H9 (cell line): ENCODE results near the gene AFDN. TPM values are rescaled to one million over a fixed set of nuclear protein-coding genes. Genes with fewer than 3 reads are reported as not detected.

Source experiments
- DNase-seq: peaks from one replicate; pipeline ENCODE4 v3.0.0-alpha.2; 2017
- H2AFZ ChIP-seq: one replicate; pipeline ENCODE4 v1.6.1; 2013; ENCODE audit warnings: mild to moderate bottlenecking, low read length, control low read depth, moderate library complexity
- H2AK5ac ChIP-seq: 2 replicates; pipeline ENCODE4 v1.6.1; 2013; ENCODE audit warnings: low read length, control low read depth, mixed read lengths; ENCODE audit not compliant: insufficient read length
- H2BK120ac ChIP-seq: one replicate; pipeline ENCODE4 v1.6.1; 2013; ENCODE audit warnings: low read depth, mild to moderate bottlenecking, low read length, control low read depth, inconsistent platforms; ENCODE audit not compliant: poor library complexity, severe bottlenecking
- H2BK12ac ChIP-seq: 2 replicates; pipeline ENCODE4 v1.6.1; 2013; ENCODE audit warnings: low read length, control low read depth, mixed read lengths, low read depth; ENCODE audit not compliant: insufficient read length
- H2BK15ac ChIP-seq: 2 replicates; pipeline ENCODE4 v1.6.1; 2013; ENCODE audit warnings: low read depth, low read length, control low read depth
- H2BK20ac ChIP-seq: one replicate; pipeline ENCODE4 v1.6.1; 2013; ENCODE audit warnings: low read depth, mild to moderate bottlenecking, low read length, control low read depth, inconsistent platforms; ENCODE audit not compliant: poor library complexity, severe bottlenecking
- H2BK5ac ChIP-seq: 2 replicates; pipeline ENCODE4 v1.6.1; 2013; ENCODE audit warnings: low read length, control low read depth, mixed read lengths; ENCODE audit not compliant: insufficient read length
- H3K14ac ChIP-seq: 2 replicates; pipeline ENCODE4 v1.6.1; 2013; ENCODE audit warnings: low read length, control low read depth; ENCODE audit not compliant: insufficient read depth
- H3K18ac ChIP-seq: 2 replicates; pipeline ENCODE4 v1.6.1; 2013; ENCODE audit warnings: low read depth, mild to moderate bottlenecking, mixed read lengths, low read length, control low read depth; ENCODE audit not compliant: insufficient read length
- H3K23ac ChIP-seq: 2 replicates; pipeline ENCODE4 v1.6.1; 2013; ENCODE audit warnings: low read length, control low read depth, mixed read lengths, low read depth; ENCODE audit not compliant: insufficient read length
- H3K23me2 ChIP-seq: 2 replicates; pipeline ENCODE4 v1.6.1; 2013; ENCODE audit warnings: low read depth, mild to moderate bottlenecking, mixed read lengths, low read length, control low read depth; ENCODE audit not compliant: insufficient read length, poor library complexity, severe bottlenecking
- H3K27ac ChIP-seq: 2 replicates; pipeline ENCODE4 v1.5.1; 2013; ENCODE audit warnings: low read length, control low read depth, mixed read lengths, low read depth; ENCODE audit not compliant: insufficient read length
- H3K27me3 ChIP-seq: 2 replicates; pipeline ENCODE4 v1.6.1; 2013; ENCODE audit warnings: low read length, control low read depth, inconsistent platforms; ENCODE audit not compliant: insufficient read depth
- H3K4ac ChIP-seq: 2 replicates; pipeline ENCODE4 v1.6.1; 2013; ENCODE audit warnings: low read depth, mild to moderate bottlenecking, control low read depth, inconsistent platforms, low read length, moderate library complexity
- H3K4me1 ChIP-seq: 2 replicates; pipeline ENCODE4 v1.6.1; 2013; ENCODE audit warnings: low read length, control low read depth, inconsistent platforms; ENCODE audit not compliant: insufficient read depth
- H3K4me2 ChIP-seq: 2 replicates; pipeline ENCODE4 v1.6.1; 2013; ENCODE audit warnings: low read length, control low read depth, mixed read lengths; ENCODE audit not compliant: insufficient read length, insufficient read depth
- H3K56ac ChIP-seq: 2 replicates; pipeline ENCODE4 v1.6.1; 2013; ENCODE audit warnings: low read depth, mild to moderate bottlenecking, mixed read lengths, low read length, control low read depth; ENCODE audit not compliant: insufficient read length
- H3K79me1 ChIP-seq: 2 replicates; pipeline ENCODE4 v1.6.1; 2013; ENCODE audit warnings: low read depth, mild to moderate bottlenecking, moderate library complexity, low read length, control low read depth, inconsistent platforms; ENCODE audit not compliant: insufficient read depth, poor library complexity, severe bottlenecking
- H3K79me2 ChIP-seq: 2 replicates; pipeline ENCODE4 v1.6.1; 2013; ENCODE audit warnings: low read length, control low read depth, inconsistent platforms; ENCODE audit not compliant: insufficient read depth
- H3K9ac ChIP-seq: 2 replicates; pipeline ENCODE4 v1.6.1; 2013; ENCODE audit warnings: low read length, control low read depth, mixed read lengths; ENCODE audit not compliant: insufficient read length; ENCODE audit errors: extremely low read depth
- H3K9me3 ChIP-seq: one replicate; pipeline ENCODE4 v1.6.1; 2013; ENCODE audit warnings: low read depth, low read length, inconsistent platforms; ENCODE audit not compliant: control insufficient read depth
- H3T11ph ChIP-seq: one replicate; pipeline ENCODE4 v1.6.1; 2013; ENCODE audit warnings: mild to moderate bottlenecking, low read length, control low read depth, inconsistent platforms
- H4K20me1 ChIP-seq: one replicate; pipeline ENCODE4 v1.6.1; 2013; ENCODE audit not compliant: control insufficient read depth, insufficient read length, insufficient read depth
- H4K5ac ChIP-seq: 2 replicates; pipeline ENCODE4 v1.6.1; 2013; ENCODE audit warnings: low read depth, mild to moderate bottlenecking, mixed read lengths, low read length, control low read depth; ENCODE audit not compliant: insufficient read length
- H4K8ac ChIP-seq: replicated peaks from 2 replicates; pipeline ENCODE4 v1.6.1; 2013; ENCODE audit warnings: low read length, control low read depth, mixed read lengths, low read depth; ENCODE audit not compliant: insufficient read length
- H4K91ac ChIP-seq: 2 replicates; pipeline ENCODE4 v1.6.1; 2013; ENCODE audit warnings: low read depth, mild to moderate bottlenecking, moderate library complexity, mixed read lengths, low read length, control low read depth; ENCODE audit not compliant: insufficient read length
- H3K27ac Mint-ChIP-seq, 3 experiments: 2 replicates in 2 of 3; 3 replicates in 1 of 3; pipeline ENCODE4 v1.8.0; 2020 to 2021; ENCODE audit warnings: mixed read lengths in 3 of 3, mild to moderate bottlenecking in 1 of 3, moderate library complexity in 1 of 3
- H3K27me3 Mint-ChIP-seq: 2 replicates; pipeline ENCODE4 v1.8.0; 2021; ENCODE audit warnings: low read depth, mild to moderate bottlenecking, moderate library complexity, mixed read lengths
- H3K36me3 Mint-ChIP-seq, 3 experiments: 2 replicates in 2 of 3; 3 replicates in 1 of 3; pipeline ENCODE4 v1.8.0; 2020 to 2021; ENCODE audit warnings: low read depth in 3 of 3, mixed read lengths in 3 of 3; ENCODE audit not compliant: insufficient read depth in 1 of 3
- H3K4me1 Mint-ChIP-seq, 2 experiments: 2 replicates each; pipeline ENCODE4 v1.8.0; 2020; ENCODE audit warnings: mixed read lengths in 2 of 2
- H3K4me3 Mint-ChIP-seq, 2 experiments: 2 replicates in 1 of 2; 3 replicates in 1 of 2; pipeline ENCODE4 v1.8.0; 2020 to 2021; ENCODE audit warnings: mild to moderate bottlenecking in 2 of 2, mixed read lengths in 2 of 2, moderate library complexity in 1 of 2
- H3K9me3 Mint-ChIP-seq, 2 experiments: 2 replicates in 1 of 2; 3 replicates in 1 of 2; pipeline ENCODE4 v1.8.0; 2020; ENCODE audit warnings: mild to moderate bottlenecking in 2 of 2, mixed read lengths in 2 of 2, moderate library complexity in 1 of 2
- CTCF ChIP-seq: fragments of 200-600 bp; sonication (generic); conservative IDR thresholded peaks from 3 replicates; pipeline ENCODE4 v1.8.0; 2021; ENCODE audit warnings: antibody characterized with exemption, mild to moderate bottlenecking
- WGBS: extraction: QIAGEN DNeasy Blood & Tissue Kit; methylation state at CpG from one replicate; pipeline ENCODE4 v1.1.7; 2013; ENCODE audit warnings: missing lambda C conversion rate, low lambda C conversion rate, mixed read lengths; ENCODE audit not compliant: insufficient read length; ENCODE audit errors: extremely low coverage; 5-methylcytosine and 5-hydroxymethylcytosine counted together
- total RNA-seq: library from RNA; stranded (reverse); gene quantifications from 2 replicates; pipeline ENCODE4 v1.2.1, GENCODE V29; 2021

AFDN gene
- total RNA-seq, 1 experiment from 2014 or later = 157 TPM

- H3K9me3 ChIP-seq = no peaks in the 10 kb centered on the region
- no peak overlapping the region for H3K14ac ChIP-seq
- no peak overlapping the region for H2BK5ac ChIP-seq
- no peak overlapping the region for H3T11ph ChIP-seq
- Mint-ChIP-seq H3K9me3 (no peaks in the 10 kb centered on the region), H3K36me3 (no peaks in the 10 kb centered on the region), H3K27ac (no peak overlapping the region), H3K27me3 (no peaks in the 10 kb centered on the region), H3K4me1 (peaks cover 5 to 6% of the 10 kb centered on the region in 2 experiments), H3K4me3 (no peak overlapping the region)
- no peak overlapping the region for H4K5ac ChIP-seq
- no peak overlapping the region for H2AFZ ChIP-seq
- no peak overlapping the region for H4K91ac ChIP-seq
- TF ChIP-seq CTCF = no peak
- H4K20me1 ChIP-seq = no peaks in the 10 kb centered on the region
- H2BK12ac ChIP-seq = no peak overlapping the region
- no peak overlapping the region for H3K27ac ChIP-seq
- H3K23ac ChIP-seq = no peak overlapping the region
- H3K56ac ChIP-seq = no peak overlapping the region
- no peaks in the 10 kb centered on the region for H3K27me3 ChIP-seq
- peaks cover 2% of the 10 kb centered on the region; the same call in 1 of the 2 replicates for H3K4me1 ChIP-seq
- no peak overlapping the region for H3K9ac ChIP-seq
- no peak overlapping the region for H2BK120ac ChIP-seq
- H3K79me1 ChIP-seq = no peaks in the 10 kb centered on the region
- H2BK20ac ChIP-seq = no peak overlapping the region
- no peak overlapping the region for H3K18ac ChIP-seq
- DNase-seq = no peak
- H3K4me2 ChIP-seq = no peak overlapping the region
- no peak overlapping the region for H2BK15ac ChIP-seq
- no CpG with 5 or more reads among the region's 2 CpGs for WGBS
- H4K8ac ChIP-seq = no peak overlapping the region
- H3K4ac ChIP-seq = no peak overlapping the region
- H3K23me2 ChIP-seq = no peaks in the 10 kb centered on the region
- no peak overlapping the region for H2AK5ac ChIP-seq
- H3K79me2 ChIP-seq = no peaks in the 10 kb centered on the region
Measured at GRCh38 chr6:167812088-167812487, 14.6 kb upstream of the AFDN start.
